ENCODE measurements around the gene SNORC.

GRCh38 chr2:232839411-232840079, 30.5 kb upstream of the SNORC start:
- TF ChIP-seq CTCF (IDR thresholded peaks at IDR 0.05) (no peak), EP300 (IDR thresholded peaks at IDR 0.05) (no peak)
